Anterior cingulate cortex (tissue), 58 donors: Measurements from ENCODE around the gene KRTAP23-1.

ENCODE experiments used
- DNase-seq, 58 donors: peaks; one replicate each; lab custom pipeline; 2025; lab: John Stamatoyannopoulos, UW

KRTAP23-1 gene, protein sequence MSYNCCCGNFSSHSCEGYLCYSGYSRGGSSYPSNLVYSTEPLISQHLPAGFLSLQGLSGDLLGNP

GRCh38 chr21:30348506-30348905, at the start of gene KRTAP23-1:
Gene KRTAP23-1 (minus strand): TSS chr21:30348606. CDS start chr21:30348606, 0 bp downstream.
- DNase-seq, result no peak

DNA sequence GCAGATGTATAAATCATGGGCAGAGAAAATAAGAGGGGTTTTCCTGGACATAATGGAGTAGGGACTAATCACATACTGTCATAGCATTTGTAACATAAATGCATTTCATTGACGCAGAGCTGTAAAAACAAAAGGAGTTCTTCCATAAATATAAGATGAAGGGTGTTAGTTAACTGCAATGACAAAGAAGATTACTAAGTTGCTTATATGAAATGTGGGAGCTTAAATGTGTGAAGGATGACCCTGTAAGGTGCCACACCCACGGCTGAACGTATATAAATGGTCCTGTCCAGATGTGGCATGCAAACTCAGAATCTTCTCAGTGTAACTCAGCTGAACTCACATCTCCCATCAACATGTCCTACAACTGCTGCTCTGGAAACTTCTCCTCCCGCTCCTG, 47.3 kb upstream of the KRTAP23-1 start, which contains the start of gene KRTAP13-1:
TSS of gene KRTAP13-1 (plus strand) at position 301 of the 400 bp plus-strand sequence. CDS start at position 357, 56 bp downstream.
- DNase-seq, result no peak

- DNase-seq, result no peak
These were observed 43.2 kb upstream of the KRTAP23-1 start for GRCh38 chr21:30391492-30392025.

DNA sequence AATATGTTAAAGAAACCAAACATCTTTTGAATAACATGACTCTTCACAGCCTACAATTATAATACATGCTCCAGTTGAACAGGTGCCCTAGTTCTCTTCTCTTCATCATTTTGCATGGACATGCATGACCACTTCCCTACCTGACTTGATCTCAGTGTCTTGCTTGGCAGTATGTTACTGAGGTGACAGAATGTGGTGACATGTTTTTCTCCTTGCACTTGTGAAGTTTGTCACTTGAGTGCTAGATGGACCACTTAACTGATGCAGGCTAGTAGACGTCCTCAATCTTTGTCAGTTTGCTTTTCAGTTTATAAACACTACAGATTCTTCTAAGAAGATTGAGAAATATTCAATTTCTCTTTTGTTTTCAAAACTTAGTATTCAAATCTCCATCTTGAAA, 33.8 kb upstream of the KRTAP23-1 start:
- DNase-seq, result no peak

- no peak for DNase-seq
These were observed 23.8 kb upstream of the KRTAP23-1 start, which contains the start of gene KRTAP13-2 for GRCh38 chr21:30372139-30372770. Gene KRTAP13-2 (minus strand): TSS chr21:30372271. CDS start chr21:30372213, 58 bp downstream.

- no peak for DNase-seq
These were observed 7.5 kb upstream of the KRTAP23-1 start for GRCh38 chr21:30355906-30356305.

GRCh38 chr21:30354308-30355005, 6.1 kb upstream of the KRTAP23-1 start:
- DNase-seq, result no peak

GRCh38 chr21:30351534-30351933, 3.1 kb upstream of the KRTAP23-1 start:
- no peak for DNase-seq

DNA sequence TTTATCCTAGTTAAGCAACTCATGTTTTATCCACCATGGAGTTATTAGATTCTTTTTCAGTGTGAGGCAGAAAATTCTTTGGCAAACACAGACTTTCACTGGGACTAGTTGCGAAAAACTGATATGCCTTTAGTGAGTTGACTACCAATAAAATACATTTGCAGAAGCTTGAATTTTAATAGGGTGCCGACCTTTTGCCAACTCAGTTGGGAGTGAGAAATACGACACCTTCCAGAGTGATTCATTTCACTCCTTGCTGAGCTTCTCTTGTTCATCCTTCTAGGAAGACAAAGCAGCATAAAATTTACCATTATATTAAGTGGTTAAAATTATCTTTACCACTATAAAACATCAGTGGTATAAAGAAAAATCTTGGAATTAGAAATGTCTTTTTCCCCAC, 1.2 kb upstream of the KRTAP23-1 start:
- no peak for DNase-seq

- no peak for DNase-seq
These were observed 3.4 kb downstream of the KRTAP23-1 start for GRCh38 chr21:30345014-30345413.

DNA sequence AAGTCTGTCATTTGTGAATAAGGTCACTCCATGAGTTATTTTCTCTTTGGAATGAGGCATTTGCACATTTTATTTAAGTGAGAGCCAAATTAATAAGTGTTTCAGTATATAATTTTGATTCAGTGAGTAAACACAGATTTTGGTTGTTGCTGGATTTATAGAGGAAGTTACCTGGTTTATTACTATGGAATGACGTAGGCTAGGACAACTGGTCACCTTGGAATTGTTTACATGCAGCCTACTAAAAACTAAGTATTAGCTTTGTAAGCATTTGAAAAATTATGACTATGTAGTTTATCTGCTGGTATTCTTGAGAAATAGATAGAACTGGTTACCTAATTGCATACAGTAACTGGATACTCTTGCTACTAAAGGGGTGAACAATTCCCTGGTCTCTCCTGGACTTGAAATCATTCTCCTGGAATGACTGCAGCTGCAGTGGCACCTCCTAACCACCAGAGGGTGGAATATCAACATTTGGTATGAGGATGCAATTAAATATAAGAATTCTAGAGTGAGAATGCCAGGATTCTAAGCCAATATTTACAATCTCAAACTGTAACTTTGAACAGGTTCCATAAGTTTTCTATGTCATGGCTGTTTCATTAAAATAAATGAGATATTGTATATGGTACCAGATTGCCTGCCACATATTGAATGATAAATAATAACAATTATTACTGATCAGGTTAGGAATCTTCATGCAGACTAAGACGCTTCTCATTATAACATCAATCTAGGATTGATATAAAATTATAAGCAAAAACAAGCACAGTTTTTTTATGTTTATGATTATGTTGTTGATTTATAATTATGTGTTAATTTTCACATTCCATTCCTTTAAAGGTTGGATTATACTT, 7.5 kb downstream of the KRTAP23-1 start:
- DNase-seq, result peak in 8 of 58 donors; percentile 0 to 29 (median 2)

DNA sequence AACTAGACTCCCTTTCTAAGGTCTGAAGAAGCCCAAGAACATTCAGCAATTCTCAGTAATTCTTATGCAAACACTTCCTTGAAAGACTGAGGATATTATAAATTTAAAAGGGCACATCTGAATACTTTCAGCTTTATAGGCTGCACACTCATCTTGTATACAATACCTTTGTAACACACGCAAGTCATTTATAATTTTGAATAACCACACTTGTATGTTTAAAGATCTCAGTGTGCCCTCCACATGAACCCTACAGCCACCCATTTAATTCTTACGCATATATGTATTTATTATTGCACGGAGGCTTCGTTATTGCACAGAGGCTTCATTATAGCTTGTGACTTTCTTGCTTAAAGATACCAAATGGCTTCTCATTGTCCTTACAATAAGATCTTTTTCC, 9.7 kb downstream of the KRTAP23-1 start:
- no peak for DNase-seq

- DNase-seq, result no peak
These were observed 10.6 kb downstream of the KRTAP23-1 start for GRCh38 chr21:30337772-30338171.

GRCh38 chr21:30337276-30337744, 11.1 kb downstream of the KRTAP23-1 start, which contains the start of gene KRTAP27-1:
Gene KRTAP27-1 (minus strand): TSS chr21:30337694. CDS start chr21:30337668, 26 bp downstream.
- no peak for DNase-seq

- DNase-seq, result no peak
These were observed 11.8 kb downstream of the KRTAP23-1 start for GRCh38 chr21:30336596-30336995.

- DNase-seq, result no peak
These were observed 14.7 kb downstream of the KRTAP23-1 start for GRCh38 chr21:30333736-30334135.

DNA sequence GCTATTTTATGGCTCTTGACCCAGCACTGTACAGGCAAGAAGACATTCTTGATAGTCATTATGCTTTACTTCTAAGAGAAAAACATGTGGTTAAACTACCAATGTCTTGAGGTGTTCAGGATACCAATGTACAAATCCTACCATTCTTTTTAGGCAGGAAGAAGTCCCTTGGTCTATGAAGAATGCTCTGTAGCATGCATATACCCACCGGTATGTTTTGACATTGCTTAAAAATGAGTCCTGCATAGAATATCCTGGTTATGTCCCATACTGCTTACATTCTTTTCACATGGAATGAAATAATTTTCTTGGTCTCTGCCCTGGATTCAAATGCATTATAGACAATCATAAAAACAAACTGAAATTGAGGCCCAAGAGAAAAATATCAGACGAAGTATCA, 15.7 kb downstream of the KRTAP23-1 start:
- DNase-seq, result no peak

DNA sequence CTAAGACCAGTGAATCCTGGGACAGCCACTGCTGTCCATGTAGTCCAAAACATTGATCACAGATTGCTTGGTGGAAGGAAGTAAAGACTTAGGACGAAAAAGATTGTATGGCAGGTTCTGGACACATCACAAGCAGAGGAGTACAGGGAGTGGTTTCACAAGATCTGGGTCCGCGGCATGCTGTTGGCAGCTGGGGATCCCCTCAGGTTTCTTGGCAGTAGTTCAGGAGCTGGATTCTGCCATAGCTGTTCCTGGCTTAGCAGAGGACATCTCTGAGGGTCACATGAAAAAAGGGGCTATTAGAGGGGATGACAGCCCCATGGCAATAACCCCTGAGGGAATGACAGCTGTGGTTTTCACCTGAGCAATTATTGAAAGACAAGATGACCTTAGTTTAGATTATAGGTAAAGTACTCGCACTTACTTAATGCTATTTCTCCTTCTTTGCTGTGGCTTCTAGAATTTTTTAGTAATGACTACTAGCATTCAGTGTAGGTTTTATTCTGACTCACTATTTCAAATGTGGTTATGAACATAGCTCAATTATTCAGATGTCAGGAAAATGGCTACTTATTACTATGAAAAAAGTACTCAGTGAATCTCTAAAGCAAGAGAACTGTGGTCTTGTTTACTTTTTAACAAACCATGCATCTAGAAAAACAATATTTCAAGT, 19.1 kb downstream of the KRTAP23-1 start:
- DNase-seq, result no peak

DNA sequence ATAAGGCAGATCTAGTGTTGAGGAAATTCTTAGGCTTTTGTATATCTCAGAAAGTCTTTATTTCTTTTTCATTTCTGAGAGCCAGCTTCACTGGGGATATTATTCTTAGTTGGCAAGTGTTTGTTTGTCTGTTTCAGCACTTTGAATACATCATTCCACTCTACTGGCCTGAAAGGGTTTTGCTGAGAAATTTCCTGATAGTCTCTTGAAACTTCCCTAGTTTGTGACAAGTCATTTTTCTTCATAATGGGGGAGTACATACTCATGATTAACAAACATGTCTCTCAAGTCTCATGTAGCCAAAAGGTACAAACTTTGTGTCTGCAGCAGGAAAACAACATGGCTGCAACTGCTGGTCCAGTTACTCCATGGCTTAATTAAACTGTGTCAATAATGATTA, 22.0 kb downstream of the KRTAP23-1 start:
- DNase-seq, result no peak

DNA sequence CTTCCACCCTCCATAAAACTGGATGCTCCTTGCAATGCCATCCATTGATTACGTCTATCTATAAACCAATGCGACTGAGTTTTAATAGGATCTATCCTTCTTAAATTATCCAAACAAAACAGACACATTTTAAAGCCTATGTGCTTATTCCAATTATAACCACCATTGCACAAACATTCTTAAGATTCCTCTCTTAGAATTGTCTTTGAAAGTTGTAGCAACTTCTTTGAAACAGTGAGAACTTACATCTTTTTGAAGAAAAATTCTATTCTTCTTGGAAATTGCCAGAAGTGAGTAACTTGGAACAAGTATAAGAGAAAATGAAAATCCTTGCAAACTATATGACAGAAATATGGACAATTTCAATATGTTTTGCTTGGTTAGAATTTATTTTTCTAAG, 28.2 kb downstream of the KRTAP23-1 start, which contains the start of gene KRTAP26-1:
TSS of gene KRTAP26-1 (minus strand) at position 101 of the 400 bp plus-strand sequence. CDS start 280 bp downstream, outside the sequence.
- no peak for DNase-seq
